Activated CD4-positive, alpha-beta T cell treated with anti-CD3 and anti-CD28 coated beads, Interleukin-2, amount 50 U/mL, for 1 hour (primary cell): ENCODE data around the gene NOL8.

Source experiments
- DNase-seq: peaks from one replicate; pipeline ENCODE4 v3.0.0-alpha.2; 2020

Gene NOL8

GRCh38 chr9:92310562-92310961 lies 14.6 kb downstream of the NOL8 start:
- DNase-seq = no peak

- no peak for DNase-seq
Measured at GRCh38 chr9:92308893-92309292, 16.3 kb downstream of the NOL8 start.

- DNase-seq = no peak
Measured at GRCh38 chr9:92300936-92301335, 24.2 kb downstream of the NOL8 start.

GRCh38 chr9:92299116-92299515 lies 26.0 kb downstream of the NOL8 start:
- no peak for DNase-seq

- no peak for DNase-seq
Measured at GRCh38 chr9:92298036-92298435, 27.1 kb downstream of the NOL8 start.

GRCh38 chr9:92297611-92298010 lies 27.5 kb downstream of the NOL8 start:
- no peak for DNase-seq

- no peak for DNase-seq
Measured at GRCh38 chr9:92295827-92296258, 29.3 kb downstream of the NOL8 start.

- DNase-seq = no peak
Measured at GRCh38 chr9:92295240-92295790, 29.8 kb downstream of the NOL8 start.

GRCh38 chr9:92294297-92294676 lies 30.9 kb downstream of the NOL8 start:
- DNase-seq = no peak

- peak; percentile 100 for DNase-seq
Measured at GRCh38 chr9:92293452-92294296, 31.5 kb downstream of the NOL8 start, which contains the start of gene IARS1. IARS1 (minus strand) TSS chr9:92293697; CDS start chr9:92289419, 4,278 bp downstream.

GRCh38 chr9:92293075-92293354 lies 32.1 kb downstream of the NOL8 start:
- no peak for DNase-seq

GRCh38 chr9:92292338-92293074 lies 32.6 kb downstream of the NOL8 start:
- no peak for DNase-seq

GRCh38 chr9:92291577-92291976 lies 33.6 kb downstream of the NOL8 start:
- no peak for DNase-seq

GRCh38 chr9:92290785-92291429 lies 34.2 kb downstream of the NOL8 start:
- DNase-seq = no peak

GRCh38 chr9:92289708-92290390 lies 35.3 kb downstream of the NOL8 start:
- DNase-seq = no peak

- no peak for DNase-seq
Measured at GRCh38 chr9:92279302-92279701, 45.8 kb downstream of the NOL8 start.

- no peak for DNase-seq
Measured at GRCh38 chr9:92278110-92278509, 47.0 kb downstream of the NOL8 start.

- no peak for DNase-seq
Measured at GRCh38 chr9:92276331-92277032, 48.7 kb downstream of the NOL8 start.

GRCh38 chr9:92275541-92275940 lies 49.6 kb downstream of the NOL8 start:
- no peak for DNase-seq

- no peak for DNase-seq
Measured at GRCh38 chr9:92270511-92270910, 54.6 kb downstream of the NOL8 start.

- DNase-seq = no peak
Measured at GRCh38 chr9:92266486-92266885, 58.7 kb downstream of the NOL8 start.

- DNase-seq = no peak
Measured at GRCh38 chr9:92265154-92265553, 60.0 kb downstream of the NOL8 start.
